ENCODE data around the gene TWF2.

TWF2 gene

GRCh38 chr3:52246264-52246620 lies 7.3 kb upstream of the TWF2 start:
- Histone ChIP-seq H3K9me3 (ENCODE audit: low read depth, low read length) (no peaks in the 10 kb centered on the region), H3K36me3 (ENCODE audit: insufficient read depth, low read length) (no peaks in the 10 kb centered on the region), H3K27ac (no peak overlapping the region), H3K9ac (ENCODE audit: insufficient read length) (peak overlapping the region; percentile 37), H3K4me3 (peak overlapping the region; percentile 70)
- no peak for DNase-seq (ENCODE audit: low read depth, low spot score)
- TF ChIP-seq POLR2AphosphoS5 (IDR thresholded peaks at IDR 0.05; ENCODE audit: borderline replicate concordance, low read depth, low read length), result no peak
- no peak for TF ChIP-seq FOXP2 (optimal IDR thresholded peaks at IDR 0.05; ENCODE audit: control extremely low read depth, extremely low read length, insufficient read depth)
- no peak for TF ChIP-seq EZH2 (IDR thresholded peaks at IDR 0.05)

DNA sequence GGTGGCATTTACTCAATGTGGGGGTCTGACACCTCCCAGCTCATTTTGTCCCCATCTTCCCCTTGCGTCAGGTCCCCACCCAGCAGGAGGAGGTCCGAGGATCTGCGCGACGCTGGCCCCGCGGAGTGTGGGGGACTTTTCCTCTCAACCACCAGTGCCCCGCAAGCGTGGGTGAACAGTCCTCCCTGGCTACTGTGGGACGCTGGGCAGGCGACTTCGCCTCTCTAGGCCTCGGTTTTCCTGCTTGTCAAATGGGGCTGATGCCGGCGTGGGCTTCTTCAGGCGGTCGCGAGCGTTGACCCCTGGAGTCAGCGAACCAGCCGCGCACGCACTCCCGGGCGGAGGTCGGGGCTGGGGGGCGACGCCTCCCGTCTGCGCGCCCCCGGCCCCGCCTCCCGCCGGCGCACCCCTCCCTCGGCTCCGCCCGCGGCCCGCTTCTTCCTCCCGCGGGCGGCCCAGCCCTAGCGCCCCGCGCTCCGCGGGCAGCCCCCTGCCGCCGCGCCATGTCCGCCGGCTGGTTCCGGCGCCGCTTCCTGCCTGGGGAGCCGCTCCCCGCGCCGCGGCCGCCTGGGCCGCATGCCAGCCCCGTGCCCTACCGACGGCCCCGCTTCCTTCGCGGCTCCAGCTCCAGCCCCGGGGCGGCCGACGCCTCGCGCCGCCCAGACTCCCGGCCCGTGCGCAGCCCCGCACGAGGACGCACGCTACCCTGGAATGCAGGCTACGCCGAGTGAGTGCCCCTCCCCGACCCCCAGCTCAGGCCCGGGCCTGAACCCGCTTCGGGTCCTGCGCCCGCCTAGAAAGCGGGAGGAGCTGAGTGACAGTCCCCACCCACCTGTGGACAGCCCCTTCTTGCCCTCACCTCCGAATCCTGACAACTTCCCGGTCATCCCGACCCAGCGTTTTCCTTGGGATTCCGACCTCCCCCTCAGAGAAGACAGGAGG lies 6.6 kb upstream of the TWF2 start, which contains the start of gene PPM1M:
Gene PPM1M, plus strand, starts transcription at position 438 of the 942 bp plus-strand sequence. Its CDS starts 66 bp downstream, at position 504.
- Histone ChIP-seq H3K4me3 (peak within 1 kb of the TSS; percentile 70), H3K9me3 (ENCODE audit: low read depth, low read length) (no peaks in the 10 kb centered on the region), H3K36me3 (ENCODE audit: insufficient read depth, low read length) (no peaks in the 10 kb centered on the region), H3K27ac (no peak within 1 kb of the TSS), H3K9ac (ENCODE audit: insufficient read length) (peak within 1 kb of the TSS; percentile 37)
- TF ChIP-seq EZH2 (IDR thresholded peaks at IDR 0.05) (no peak), FOXP2 (optimal IDR thresholded peaks at IDR 0.05; ENCODE audit: control extremely low read depth, extremely low read length, insufficient read depth) (no peak), POLR2AphosphoS5 (IDR thresholded peaks at IDR 0.05; ENCODE audit: borderline replicate concordance, low read depth, low read length) (no peak)
- DNase-seq (ENCODE audit: low read depth, low spot score), result no peak

DNA sequence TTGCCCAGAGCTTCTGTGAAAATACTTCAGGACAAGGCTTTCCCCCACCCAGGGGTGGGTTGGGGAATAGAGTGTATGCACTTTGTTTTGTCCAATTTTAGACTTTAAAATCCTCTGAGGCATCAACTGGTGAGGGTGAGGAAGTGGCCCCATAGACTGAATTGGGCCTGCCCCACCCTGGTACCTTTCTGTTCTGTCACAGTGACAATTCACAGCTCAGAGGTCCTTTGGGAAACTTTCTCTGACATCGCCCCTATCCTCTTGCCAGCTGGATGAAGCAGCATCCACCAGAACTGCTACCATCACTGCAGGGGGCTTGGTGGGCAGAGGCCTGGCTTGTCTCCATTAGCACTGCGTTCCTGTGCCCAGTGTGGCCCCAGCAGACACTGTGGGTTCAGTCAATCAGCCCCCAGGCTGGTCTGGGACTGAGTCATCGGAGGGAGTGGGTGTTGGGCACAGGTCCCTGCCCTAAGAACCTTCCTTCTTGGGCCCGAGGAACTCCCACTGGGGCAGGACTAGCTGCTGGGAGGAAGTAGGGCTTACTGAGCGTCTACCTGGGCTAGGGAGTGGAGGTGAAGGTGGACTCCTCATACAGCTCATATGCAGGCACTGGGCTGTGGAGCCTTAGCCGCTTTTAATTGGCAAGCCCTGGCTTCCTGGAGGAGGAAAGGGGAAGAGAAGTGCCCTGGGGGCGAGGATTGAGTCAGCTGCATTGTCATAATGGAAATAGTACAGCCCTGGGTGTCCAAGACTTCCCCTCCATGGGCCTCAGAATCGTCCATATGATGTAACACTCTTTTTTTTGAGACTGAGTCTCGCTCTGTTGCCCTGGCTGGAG lies 5.1 kb upstream of the TWF2 start:
- Histone ChIP-seq H3K9ac (ENCODE audit: insufficient read length) (no peak overlapping the region), H3K27ac (no peak overlapping the region), H3K4me3 (no peak overlapping the region), H3K36me3 (ENCODE audit: insufficient read depth, low read length) (no peaks in the 10 kb centered on the region), H3K9me3 (ENCODE audit: low read depth, low read length) (no peaks in the 10 kb centered on the region)
- peak; percentile 8 for DNase-seq (ENCODE audit: low read depth, low spot score)
- TF ChIP-seq POLR2AphosphoS5 (IDR thresholded peaks at IDR 0.05; ENCODE audit: borderline replicate concordance, low read depth, low read length), result no peak
- no peak for TF ChIP-seq EZH2 (IDR thresholded peaks at IDR 0.05)
- no peak for TF ChIP-seq FOXP2 (optimal IDR thresholded peaks at IDR 0.05; ENCODE audit: control extremely low read depth, extremely low read length, insufficient read depth)

GRCh38 chr3:52242039-52242438 lies 3.1 kb upstream of the TWF2 start:
- Histone ChIP-seq H3K27ac (0 out of 2 replicates have a peak overlapping the region, but pooled peaks have one; percentile 31), H3K9ac (ENCODE audit: insufficient read length) (no peak overlapping the region), H3K36me3 (ENCODE audit: insufficient read depth, low read length) (no peaks in the 10 kb centered on the region), H3K4me3 (no peak overlapping the region), H3K9me3 (ENCODE audit: low read depth, low read length) (no peaks in the 10 kb centered on the region)
- TF ChIP-seq FOXP2 (optimal IDR thresholded peaks at IDR 0.05; ENCODE audit: control extremely low read depth, extremely low read length, insufficient read depth) (no peak), EZH2 (IDR thresholded peaks at IDR 0.05) (no peak), POLR2AphosphoS5 (IDR thresholded peaks at IDR 0.05; ENCODE audit: borderline replicate concordance, low read depth, low read length) (no peak)
- DNase-seq (ENCODE audit: low read depth, low spot score), result no peak

- no peaks in the 10 kb centered on the region for H3K36me3 ChIP-seq (ENCODE audit: insufficient read depth, low read length)
- TF ChIP-seq EZH2 (IDR thresholded peaks at IDR 0.05) (no peak), POLR2AphosphoS5 (IDR thresholded peaks at IDR 0.05; ENCODE audit: borderline replicate concordance, low read depth, low read length) (no peak), FOXP2 (optimal IDR thresholded peaks at IDR 0.05; ENCODE audit: control extremely low read depth, extremely low read length, insufficient read depth) (no peak)
- H3K9ac ChIP-seq (ENCODE audit: insufficient read length), result no peak overlapping the region
- DNase-seq (ENCODE audit: low read depth, low spot score), result no peak
- H3K9me3 ChIP-seq (ENCODE audit: low read depth, low read length), result no peaks in the 10 kb centered on the region
- H3K27ac ChIP-seq, result peak overlapping the region; percentile 80; the same call in 1 of the 2 replicates
- H3K4me3 ChIP-seq, result no peak overlapping the region
Measured at GRCh38 chr3:52240886-52241370, 2.0 kb upstream of the TWF2 start.

DNA sequence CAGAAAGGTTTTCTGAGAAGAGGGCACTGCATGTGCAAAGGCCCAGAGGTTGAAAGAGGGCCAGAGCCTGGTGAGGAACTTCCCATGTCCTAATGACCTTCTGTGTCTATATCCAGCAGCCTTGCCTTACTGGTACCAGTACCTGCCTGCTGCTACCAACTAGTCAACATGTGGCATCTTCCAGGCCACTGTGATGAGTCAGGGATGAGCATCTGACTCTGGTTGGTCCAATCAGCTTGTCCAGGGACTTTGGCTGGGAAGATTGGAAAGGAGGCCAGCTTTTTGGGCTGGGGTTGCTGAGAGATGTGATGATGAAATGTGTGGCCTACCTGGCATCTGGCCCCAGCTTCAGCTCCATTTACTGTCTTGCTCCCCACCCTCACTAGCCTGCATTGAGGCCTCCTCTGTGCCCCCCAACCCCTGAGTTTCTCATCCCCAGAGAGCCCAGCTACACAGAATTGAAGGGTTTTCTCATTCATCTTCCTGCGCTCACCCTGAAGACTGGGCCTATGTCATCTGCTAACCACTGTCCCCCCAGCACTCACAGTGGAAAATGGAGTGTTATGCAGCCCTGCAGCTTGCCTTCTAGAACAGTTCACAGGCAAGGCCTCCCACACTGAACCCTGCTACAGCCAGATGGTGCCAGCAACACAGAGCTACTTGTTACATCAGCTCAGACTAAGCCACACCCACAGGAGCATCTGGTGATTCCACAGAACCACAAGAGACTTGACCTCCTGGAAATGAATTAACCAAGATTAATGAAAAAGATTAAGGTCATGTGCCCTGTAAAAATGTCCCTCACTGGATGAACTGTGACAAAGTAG lies 1.3 kb upstream of the TWF2 start:
- no peaks in the 10 kb centered on the region for H3K36me3 ChIP-seq (ENCODE audit: insufficient read depth, low read length)
- DNase-seq (ENCODE audit: low read depth, low spot score), result peak; percentile 12
- peak overlapping the region; percentile 80 for H3K27ac ChIP-seq
- H3K9ac ChIP-seq (ENCODE audit: insufficient read length), result no peak overlapping the region
- peak overlapping the region; percentile 85 for H3K4me3 ChIP-seq
- no peak for TF ChIP-seq POLR2AphosphoS5 (IDR thresholded peaks at IDR 0.05; ENCODE audit: borderline replicate concordance, low read depth, low read length)
- TF ChIP-seq EZH2 (IDR thresholded peaks at IDR 0.05), result no peak
- TF ChIP-seq FOXP2 (optimal IDR thresholded peaks at IDR 0.05; ENCODE audit: control extremely low read depth, extremely low read length, insufficient read depth), result no peak
- H3K9me3 ChIP-seq (ENCODE audit: low read depth, low read length), result no peaks in the 10 kb centered on the region

GRCh38 chr3:52238193-52238760 lies 681 bp downstream of the TWF2 start:
- no peaks in the 10 kb centered on the region for H3K36me3 ChIP-seq (ENCODE audit: insufficient read depth, low read length)
- H3K9ac ChIP-seq (ENCODE audit: insufficient read length), result peak overlapping the region; percentile 51
- no peak for DNase-seq (ENCODE audit: low read depth, low spot score)
- TF ChIP-seq EZH2 (IDR thresholded peaks at IDR 0.05) (no peak), FOXP2 (optimal IDR thresholded peaks at IDR 0.05; ENCODE audit: control extremely low read depth, extremely low read length, insufficient read depth) (no peak), POLR2AphosphoS5 (IDR thresholded peaks at IDR 0.05; ENCODE audit: borderline replicate concordance, low read depth, low read length) (no peak)
- peak overlapping the region; percentile 85 for H3K4me3 ChIP-seq
- no peak overlapping the region for H3K27ac ChIP-seq
- no peaks in the 10 kb centered on the region for H3K9me3 ChIP-seq (ENCODE audit: low read depth, low read length)

All from SK-N-MC (cell line).